Activated CD4-positive, alpha-beta T cell treated with anti-CD3 and anti-CD28 coated beads, Interleukin-2, amount 10 ng/mL, durations not matched to agents 7 days and 5 days (primary cell): Measurements from ENCODE around the gene ATG13. TPM values are rescaled to one million over a fixed set of nuclear protein-coding genes. Genes with fewer than 3 reads are reported as not detected.
A peak's percentile ranks its signal among the peaks of the same experiment; 100 is the strongest.

Experiments
- CTCF ChIA-PET: fragments of 350-600 bp; sonication (Branson Sonifier 250); formaldehyde crosslinking; loops from one replicate; lab custom pipeline; 2021; ENCODE audit warnings: antibody characterized with exemption; lab: Charles Lee
- POLR2A ChIA-PET: fragments of 350-600 bp; sonication (Branson Sonifier 250); formaldehyde crosslinking; loops from one replicate; lab custom pipeline; 2021; ENCODE audit warnings: antibody characterized with exemption; lab: Charles Lee
- DNase-seq: peaks from one replicate; pipeline ENCODE4 v3.0.0-alpha.2; 2020
- H3K27ac Mint-ChIP-seq: one replicate; pipeline ENCODE4 v1.8.0; 2021; ENCODE audit warnings: mild to moderate bottlenecking, moderate library complexity, mixed read lengths
- H3K27me3 Mint-ChIP-seq: one replicate; pipeline ENCODE4 v1.8.0; 2021; ENCODE audit warnings: mixed read lengths
- H3K36me3 Mint-ChIP-seq: one replicate; pipeline ENCODE4 v1.8.0; 2021; ENCODE audit warnings: low read depth, mixed read lengths
- H3K4me1 Mint-ChIP-seq: one replicate; pipeline ENCODE4 v1.8.0; 2021; ENCODE audit warnings: mixed read lengths
- H3K4me3 Mint-ChIP-seq: one replicate; pipeline ENCODE4 v1.8.0; 2021; ENCODE audit warnings: mild to moderate bottlenecking, moderate library complexity, mixed read lengths
- H3K9me3 Mint-ChIP-seq: one replicate; pipeline ENCODE4 v1.8.0; 2021; ENCODE audit warnings: mixed read lengths
- total RNA-seq, 2 experiments: library from RNA; stranded (reverse); gene quantifications; one replicate each; pipeline ENCODE4 v1.2.3, GENCODE V29; 2021

The ATG13 gene
- total RNA-seq, 2 experiments from 2014 or later, result 56.8 to 62.1 TPM

DNA sequence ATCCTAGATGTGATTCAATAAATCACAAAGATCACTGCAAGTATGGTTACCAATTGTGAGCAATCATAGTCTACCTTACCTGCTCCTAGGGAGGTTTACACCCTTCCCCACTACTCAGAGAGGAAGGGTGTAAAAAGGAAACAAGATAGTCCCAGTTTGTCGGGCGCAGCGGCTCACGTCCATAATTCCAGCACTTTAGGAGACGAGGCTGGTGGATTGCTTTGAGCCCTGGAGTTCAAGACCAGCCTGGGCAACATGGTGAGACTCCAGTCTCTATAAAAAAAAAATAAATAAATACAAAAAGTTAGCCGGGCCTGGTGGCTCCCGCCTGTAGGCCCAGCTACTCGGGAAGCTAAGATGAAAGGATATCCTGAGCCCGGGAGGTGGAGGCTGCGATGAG lies 22.6 kb upstream of the ATG13 start:
- CTCF ChIA-PET, result interaction anchor here (0.6 to 1.0 kb wide), 3 partner anchors 28 to 244 kb away, joined by 3 to 6 read pairs (median 3); no protein-coding TSS in a partner anchor
- Mint-ChIP-seq H3K27ac (peak overlapping the region; percentile 92), H3K4me3 (peak overlapping the region; percentile 91), H3K27me3 (no peaks in the 10 kb centered on the region), H3K36me3 (peaks cover 15% of the 10 kb centered on the region), H3K9me3 (peaks cover 4% of the 10 kb centered on the region), H3K4me1 (peaks cover 44% of the 10 kb centered on the region)
- POLR2A ChIA-PET, result no interaction called here
- DNase-seq, result no peak

DNA sequence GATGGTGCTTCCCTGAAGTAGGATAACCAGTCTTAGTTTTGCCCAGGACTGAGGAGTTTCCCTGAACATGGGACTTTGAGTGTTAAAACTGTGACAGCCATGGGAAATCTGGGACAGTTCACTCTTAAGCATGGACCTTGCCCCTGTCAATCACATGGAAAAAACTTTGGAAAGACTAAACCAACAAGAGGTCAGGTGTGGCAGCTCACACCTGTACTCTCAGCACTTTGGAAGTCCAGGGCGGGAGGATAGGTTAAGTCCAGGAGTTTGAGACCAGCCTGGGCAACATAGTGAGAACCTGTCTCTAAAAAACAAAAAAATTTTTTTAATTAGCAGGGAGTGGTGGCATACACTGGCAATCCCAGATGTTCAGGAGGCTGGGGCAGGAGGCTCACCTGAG lies 20.2 kb upstream of the ATG13 start:
- H3K27ac Mint-ChIP-seq, result no peak overlapping the region
- ChIA-PET CTCF (no interaction called here), POLR2A (no interaction called here)
- H3K36me3 Mint-ChIP-seq, result peaks cover 10% of the 10 kb centered on the region
- H3K27me3 Mint-ChIP-seq, result no peaks in the 10 kb centered on the region
- H3K9me3 Mint-ChIP-seq, result peaks cover 4% of the 10 kb centered on the region
- H3K4me3 Mint-ChIP-seq, result no peak overlapping the region
- no peak for DNase-seq
- peaks cover 28% of the 10 kb centered on the region for H3K4me1 Mint-ChIP-seq

- no peaks in the 10 kb centered on the region for H3K27me3 Mint-ChIP-seq
- peaks cover 4% of the 10 kb centered on the region for H3K9me3 Mint-ChIP-seq
- peaks cover 9% of the 10 kb centered on the region for H3K36me3 Mint-ChIP-seq
- no peak overlapping the region for H3K27ac Mint-ChIP-seq
- CTCF ChIA-PET, result interaction anchor here (0.6 kb wide), 1 partner anchor 9 kb away, joined by 3 read pairs; no protein-coding TSS in a partner anchor
- DNase-seq, result no peak
- H3K4me1 Mint-ChIP-seq, result peaks cover 23% of the 10 kb centered on the region
- H3K4me3 Mint-ChIP-seq, result no peak overlapping the region
- POLR2A ChIA-PET, result no interaction called here
These were observed 19.6 kb upstream of the ATG13 start for GRCh38 chr11:46597609-46598219.

GRCh38 chr11:46599340-46600193 lies 17.8 kb upstream of the ATG13 start:
- H3K4me3 Mint-ChIP-seq, result no peak overlapping the region
- ChIA-PET POLR2A (no interaction called here), CTCF (interaction anchor here (0.6 to 1.5 kb wide), 7 partner anchors 12 to 244 kb away, joined by 3 to 4 read pairs (median 3); no protein-coding TSS in a partner anchor)
- no peaks in the 10 kb centered on the region for H3K9me3 Mint-ChIP-seq
- no peaks in the 10 kb centered on the region for H3K36me3 Mint-ChIP-seq
- H3K27ac Mint-ChIP-seq, result no peak overlapping the region
- no peaks in the 10 kb centered on the region for H3K27me3 Mint-ChIP-seq
- DNase-seq, result no peak
- H3K4me1 Mint-ChIP-seq, result peaks cover 8% of the 10 kb centered on the region

GRCh38 chr11:46600194-46600960 lies 17.0 kb upstream of the ATG13 start:
- no peak overlapping the region for H3K27ac Mint-ChIP-seq
- H3K4me1 Mint-ChIP-seq, result peaks cover 7% of the 10 kb centered on the region
- POLR2A ChIA-PET, result no interaction called here

GRCh38 chr11:46601129-46601528 lies 16.2 kb upstream of the ATG13 start:
- no peak for DNase-seq
- Mint-ChIP-seq H3K4me1 (peaks cover 7% of the 10 kb centered on the region), H3K36me3 (no peaks in the 10 kb centered on the region), H3K27ac (no peak overlapping the region), H3K9me3 (no peaks in the 10 kb centered on the region), H3K4me3 (no peak overlapping the region), H3K27me3 (no peaks in the 10 kb centered on the region)
- ChIA-PET POLR2A (no interaction called here), CTCF (interaction anchor here (0.7 to 1.5 kb wide), 3 partner anchors 23 to 654 kb away, joined by 3 to 7 read pairs (median 3); no protein-coding TSS in a partner anchor)

More at GRCh38 chr11:46600194-46600960, 17.0 kb upstream of the ATG13 start:
- CTCF ChIA-PET, result interaction anchor here (0.6 to 1.5 kb wide), 6 partner anchors 12 to 655 kb away, joined by 3 to 4 read pairs (median 3); no protein-coding TSS in a partner anchor
- H3K36me3 Mint-ChIP-seq, result no peaks in the 10 kb centered on the region
- no peak for DNase-seq
- no peaks in the 10 kb centered on the region for H3K27me3 Mint-ChIP-seq
- H3K9me3 Mint-ChIP-seq, result no peaks in the 10 kb centered on the region
- H3K4me3 Mint-ChIP-seq, result no peak overlapping the region

DNA sequence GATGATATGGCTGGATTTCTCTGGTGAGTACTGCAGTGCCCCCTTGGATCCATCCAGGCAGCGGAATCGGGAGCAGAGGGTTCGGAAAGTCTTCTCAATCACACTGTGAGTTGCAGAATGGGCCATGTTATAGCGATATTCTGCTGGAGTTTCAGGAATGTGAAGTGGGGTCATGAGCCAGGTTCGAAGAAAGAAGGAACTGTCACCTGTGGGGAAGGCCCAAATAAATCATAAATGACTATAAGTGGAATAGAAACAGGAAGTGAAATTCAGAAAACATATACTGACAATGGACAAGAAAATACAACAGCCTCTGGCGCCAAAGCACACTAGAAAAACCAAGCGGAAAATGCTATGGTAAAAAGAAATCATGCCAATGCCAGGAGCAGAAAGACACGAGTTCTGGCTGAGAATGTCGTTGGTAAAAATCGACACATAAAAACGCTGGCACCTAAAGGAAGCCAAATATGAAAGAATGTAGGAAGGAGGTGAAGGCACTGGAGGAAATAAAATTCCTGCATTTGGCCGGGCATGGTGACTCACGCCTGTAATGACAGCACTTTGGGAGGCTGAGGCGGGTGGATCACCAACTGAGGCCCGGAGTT lies 13.5 kb upstream of the ATG13 start:
- H3K27me3 Mint-ChIP-seq, result no peaks in the 10 kb centered on the region
- CTCF ChIA-PET, result no interaction called here
- no peaks in the 10 kb centered on the region for H3K4me1 Mint-ChIP-seq
- no peak for DNase-seq
- H3K27ac Mint-ChIP-seq, result peak overlapping the region; percentile 47
- no peaks in the 10 kb centered on the region for H3K36me3 Mint-ChIP-seq
- no peaks in the 10 kb centered on the region for H3K9me3 Mint-ChIP-seq
- POLR2A ChIA-PET, result no interaction called here
- no peak overlapping the region for H3K4me3 Mint-ChIP-seq

GRCh38 chr11:46604796-46605195 lies 12.6 kb upstream of the ATG13 start:
- H3K36me3 Mint-ChIP-seq, result no peaks in the 10 kb centered on the region
- no peaks in the 10 kb centered on the region for H3K4me1 Mint-ChIP-seq
- no peaks in the 10 kb centered on the region for H3K9me3 Mint-ChIP-seq
- ChIA-PET POLR2A (no interaction called here), CTCF (no interaction called here)
- H3K27me3 Mint-ChIP-seq, result no peaks in the 10 kb centered on the region
- H3K4me3 Mint-ChIP-seq, result no peak overlapping the region
- no peak for DNase-seq
- H3K27ac Mint-ChIP-seq, result no peak overlapping the region

DNA sequence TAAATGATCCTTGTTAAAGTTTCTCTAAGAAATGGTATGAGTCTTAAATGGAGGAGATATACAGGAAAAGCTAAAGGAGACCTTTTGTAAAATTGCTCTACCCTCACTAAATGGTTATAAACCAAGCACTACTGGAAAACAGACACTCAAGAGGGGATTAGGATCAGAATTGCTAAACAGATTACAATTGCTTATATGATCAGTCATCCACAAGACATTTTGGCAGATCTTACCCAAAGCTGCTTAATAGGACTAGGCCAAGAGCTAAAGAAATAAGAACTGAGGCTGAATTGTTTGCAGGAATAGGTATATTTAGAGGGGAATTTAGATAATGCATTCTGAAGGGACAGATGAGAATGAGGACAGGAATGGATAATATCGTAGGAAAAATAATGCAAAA lies 9.8 kb upstream of the ATG13 start:
- CTCF ChIA-PET, result interaction anchor here (0.9 to 1.2 kb wide), 3 partner anchors 10 to 61 kb away, joined by 3 read pairs; partner anchors contain the start of genes ATG13 and HARBI1
- peaks cover 8% of the 10 kb centered on the region for H3K4me1 Mint-ChIP-seq

DNA sequence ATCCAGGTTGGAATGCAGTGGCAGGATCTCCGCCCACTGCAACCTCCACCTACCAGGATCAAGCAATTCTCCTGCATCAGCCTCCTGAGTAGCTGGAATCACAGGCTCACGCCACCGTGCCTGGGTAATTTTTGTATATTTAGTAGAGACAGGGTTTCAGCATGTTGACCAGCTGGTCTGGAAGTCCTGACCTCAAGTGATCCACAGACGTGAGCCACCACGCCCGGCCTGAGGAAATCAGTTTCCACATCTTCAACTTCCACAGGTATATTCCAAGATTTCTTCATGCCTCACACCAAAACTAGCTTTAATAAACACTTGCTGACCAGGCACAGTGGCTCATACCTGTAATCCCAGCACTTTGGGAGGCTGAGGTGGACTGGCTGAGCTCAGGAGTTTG lies 8.0 kb upstream of the ATG13 start:
- POLR2A ChIA-PET, result no interaction called here
- no peak overlapping the region for H3K27ac Mint-ChIP-seq

More for the DNA sequence above, 9.8 kb upstream of the ATG13 start:
- H3K9me3 Mint-ChIP-seq, result no peaks in the 10 kb centered on the region
- DNase-seq, result no peak
- no peaks in the 10 kb centered on the region for H3K27me3 Mint-ChIP-seq
- H3K27ac Mint-ChIP-seq, result no peak overlapping the region
- H3K4me3 Mint-ChIP-seq, result no peak overlapping the region
- POLR2A ChIA-PET, result no interaction called here
- H3K36me3 Mint-ChIP-seq, result no peaks in the 10 kb centered on the region

GRCh38 chr11:46611526-46612304 lies 5.6 kb upstream of the ATG13 start:
- ChIA-PET POLR2A (interaction anchor here (0.7 kb wide), 1 partner anchor 49 kb away, joined by 3 read pairs; no protein-coding TSS in a partner anchor), CTCF (interaction anchor here (0.6 to 1.4 kb wide), 9 partner anchors 12 to 738 kb away, joined by 3 to 5 read pairs (median 3); partner anchors contain the start of gene AMBRA1)
- Mint-ChIP-seq H3K27me3 (no peaks in the 10 kb centered on the region), H3K9me3 (no peaks in the 10 kb centered on the region), H3K4me3 (no peak overlapping the region), H3K4me1 (peaks cover 22% of the 10 kb centered on the region), H3K36me3 (no peaks in the 10 kb centered on the region), H3K27ac (no peak overlapping the region)
- no peak for DNase-seq

More for the DNA sequence above, 8.0 kb upstream of the ATG13 start:
- H3K4me1 Mint-ChIP-seq, result peaks cover 8% of the 10 kb centered on the region
- no peaks in the 10 kb centered on the region for H3K27me3 Mint-ChIP-seq
- H3K9me3 Mint-ChIP-seq, result no peaks in the 10 kb centered on the region
- H3K36me3 Mint-ChIP-seq, result no peaks in the 10 kb centered on the region
- CTCF ChIA-PET, result interaction anchor here (0.6 kb wide), 1 partner anchor 25 kb away, joined by 3 read pairs; no protein-coding TSS in a partner anchor
- no peak for DNase-seq
- no peak overlapping the region for H3K4me3 Mint-ChIP-seq
